IMR-90 (cell line): Measurements from ENCODE around the gene C1R. TPM values are rescaled to one million over a fixed set of nuclear protein-coding genes. Genes with fewer than 3 reads are reported as not detected.

ENCODE experiments used
- ATAC-seq: fragments of 200-7000 bp; cut with Tn5 transposase; 2 replicates; pipeline ENCODE4 v1.9.1; 2020; ENCODE audit warnings: low read depth, mild to moderate bottlenecking, moderate library complexity
- BruUV-seq: library from RNA; stranded (reverse); fragments of 400-500 nt; replicated peaks from 2 replicates; lab custom pipeline; 2021; lab: Mats Ljungman, UMichigan
- CTCF ChIA-PET: fragments of 300-600 bp; formaldehyde crosslinking; extraction: SDS; loops from one replicate; lab custom pipeline; 2021; ENCODE audit warnings: antibody characterized with exemption; lab: Yijun Ruan, JAX
- POLR2A ChIA-PET: fragments of 300-600 bp; sonication (Branson Sonifier 250); formaldehyde crosslinking; loops from one replicate; lab custom pipeline; 2022; ENCODE audit warnings: antibody characterized with exemption; ENCODE audit not compliant: unreplicated experiment; lab: Charles Lee
- DNase-seq: peaks from one replicate; pipeline ENCODE4 v3.0.0; 2013
- H2AFZ ChIP-seq: replicated peaks from 2 replicates; pipeline ENCODE3; 2013; ENCODE audit warnings: low read length, mild to moderate bottlenecking; ENCODE audit not compliant: poor library complexity
- H2AK5ac ChIP-seq: 2 replicates; pipeline ENCODE4 v1.6.1; 2013; ENCODE audit warnings: low read depth, low read length, inconsistent platforms
- H2AK9ac ChIP-seq: replicated peaks from 2 replicates; pipeline ENCODE3; 2013; ENCODE audit warnings: mild to moderate bottlenecking, low read depth, low read length, moderate library complexity; ENCODE audit not compliant: poor library complexity
- H2BK120ac ChIP-seq: 2 replicates; pipeline ENCODE4 v1.6.1; 2013; ENCODE audit warnings: low read depth, low read length, inconsistent platforms
- H2BK15ac ChIP-seq: 3 replicates; pipeline ENCODE4 v1.6.1; 2013; ENCODE audit warnings: low read depth, low read length, inconsistent platforms
- H2BK20ac ChIP-seq: 2 replicates; pipeline ENCODE4 v1.6.1; 2013; ENCODE audit warnings: low read depth, mild to moderate bottlenecking, inconsistent platforms, low read length, moderate library complexity
- H2BK5ac ChIP-seq: 2 replicates; pipeline ENCODE4 v1.6.1; 2013; ENCODE audit warnings: mild to moderate bottlenecking, low read depth, low read length, inconsistent platforms; ENCODE audit not compliant: poor library complexity, severe bottlenecking
- H3K14ac ChIP-seq: replicated peaks from 2 replicates; pipeline ENCODE4 v1.6.1; 2013; ENCODE audit warnings: low read depth, low read length, inconsistent platforms
- H3K18ac ChIP-seq: 2 replicates; pipeline ENCODE4 v1.6.1; 2013; ENCODE audit warnings: low read depth, low read length, control low read depth
- H3K23ac ChIP-seq: 2 replicates; pipeline ENCODE4 v1.6.1; 2013; ENCODE audit warnings: low read depth, low read length, inconsistent platforms
- H3K27ac ChIP-seq: 2 replicates; pipeline ENCODE4 v1.5.1; 2013; ENCODE audit warnings: mild to moderate bottlenecking, control low read depth, low read length; ENCODE audit not compliant: insufficient read depth
- H3K27me3 ChIP-seq: 2 replicates; pipeline ENCODE4 v1.6.1; 2013; ENCODE audit warnings: low read length; ENCODE audit not compliant: control insufficient read depth, insufficient read depth
- H3K36me3 ChIP-seq: 2 replicates; pipeline ENCODE4 v1.6.1; 2013; ENCODE audit warnings: low read length, mixed read lengths; ENCODE audit not compliant: control insufficient read depth, insufficient read depth
- H3K4ac ChIP-seq: 2 replicates; pipeline ENCODE4 v1.6.1; 2013; ENCODE audit warnings: low read depth, low read length, inconsistent platforms
- H3K4me1 ChIP-seq: 2 replicates; pipeline ENCODE4 v1.6.1; 2013; ENCODE audit warnings: low read length, mixed read lengths; ENCODE audit not compliant: control insufficient read depth, insufficient read depth
- H3K4me2 ChIP-seq: 2 replicates; pipeline ENCODE4 v1.6.1; 2013; ENCODE audit warnings: low read depth, mild to moderate bottlenecking, control low read depth, low read length, moderate library complexity
- H3K4me3 ChIP-seq: 2 replicates; pipeline ENCODE4 v1.5.1; 2013; ENCODE audit warnings: low read depth, mild to moderate bottlenecking, control low read depth, low read length, moderate library complexity; ENCODE audit not compliant: insufficient read depth
- H3K56ac ChIP-seq: 2 replicates; pipeline ENCODE4 v1.6.1; 2013; ENCODE audit warnings: low read length, inconsistent platforms; ENCODE audit not compliant: insufficient read depth; ENCODE audit errors: extremely low read depth
- H3K79me1 ChIP-seq, 2 experiments: 2 replicates each; pipeline ENCODE4 v1.6.1; 2013; ENCODE audit warnings: low read length in 2 of 2, inconsistent platforms in 1 of 2, low read depth in 1 of 2
- H3K9ac ChIP-seq: 2 replicates; pipeline ENCODE4 v1.6.1; 2013; ENCODE audit warnings: low read depth, low read length, control low read depth
- H3K9me1 ChIP-seq: 2 replicates; pipeline ENCODE4 v1.6.1; 2013; ENCODE audit warnings: low read length, inconsistent platforms; ENCODE audit not compliant: insufficient read depth
- H3K9me3 ChIP-seq: 2 replicates; pipeline ENCODE4 v1.6.1; 2013; ENCODE audit warnings: low read length; ENCODE audit not compliant: control insufficient read depth, insufficient read depth
- H4K20me1 ChIP-seq: 2 replicates; pipeline ENCODE4 v1.6.1; 2013; ENCODE audit warnings: low read length, inconsistent platforms; ENCODE audit not compliant: insufficient read depth
- H4K5ac ChIP-seq: 2 replicates; pipeline ENCODE4 v1.6.1; 2013; ENCODE audit warnings: mild to moderate bottlenecking, low read depth, low read length, control low read depth
- H4K8ac ChIP-seq, 2 experiments: 2 replicates each; pipeline ENCODE4 v1.6.1; 2013; ENCODE audit warnings: low read depth in 2 of 2, low read length in 2 of 2, control low read depth in 1 of 2, inconsistent platforms in 1 of 2
- H4K91ac ChIP-seq: 2 replicates; pipeline ENCODE4 v1.6.1; 2013; ENCODE audit warnings: low read depth, low read length, inconsistent platforms; ENCODE audit not compliant: insufficient read depth
- BHLHE40 ChIP-seq: fragments of 150-350 bp; IDR thresholded peaks from 2 replicates; pipeline ENCODE4 v1.6.1; 2016; ENCODE audit warnings: mild to moderate bottlenecking, low read depth, low read length
- CEBPB ChIP-seq: IDR thresholded peaks from 2 replicates; pipeline ENCODE4 v1.6.1; 2012; ENCODE audit warnings: low read depth, low read length, improper control_type of control experiment
- CHD1 ChIP-seq: IDR thresholded peaks from 2 replicates; pipeline ENCODE4 v1.6.1; 2012; ENCODE audit warnings: low read depth, low read length, improper control_type of control experiment
- FOS ChIP-seq: fragments of 150-350 bp; IDR thresholded peaks from 2 replicates; pipeline ENCODE4 v1.6.1; 2016; ENCODE audit warnings: low read depth, low read length
- MAFK ChIP-seq: IDR thresholded peaks from 2 replicates; pipeline ENCODE4 v1.6.1; 2012; ENCODE audit warnings: low read depth, low read length, improper control_type of control experiment
- MAZ ChIP-seq: IDR thresholded peaks from 2 replicates; pipeline ENCODE4 v1.6.1; 2012; ENCODE audit warnings: low read depth, mild to moderate bottlenecking, low read length, improper control_type of control experiment, moderate library complexity, borderline replicate concordance
- MXI1 ChIP-seq: IDR thresholded peaks from 2 replicates; pipeline ENCODE4 v1.6.1; 2012; ENCODE audit warnings: low read depth, mild to moderate bottlenecking, low read length, moderate library complexity, borderline replicate concordance
- NFE2L2 ChIP-seq: fragments of 150-350 bp; IDR thresholded peaks from 2 replicates; pipeline ENCODE4 v1.6.1; 2016; ENCODE audit warnings: low read depth, mild to moderate bottlenecking, low read length
- POLR2A ChIP-seq: IDR thresholded peaks from 2 replicates; pipeline ENCODE4 v1.6.1; 2012; ENCODE audit warnings: mild to moderate bottlenecking, low read depth, low read length
- RAD21 ChIP-seq: IDR thresholded peaks from 2 replicates; pipeline ENCODE4 v1.6.1; 2012; ENCODE audit warnings: low read length, improper control_type of control experiment
- RCOR1 ChIP-seq: IDR thresholded peaks from 2 replicates; pipeline ENCODE4 v1.6.1; 2012; ENCODE audit warnings: mild to moderate bottlenecking, low read length, improper control_type of control experiment; ENCODE audit not compliant: insufficient replicate concordance
- RFX5 ChIP-seq: IDR thresholded peaks from 2 replicates; pipeline ENCODE4 v1.8.0; 2012; ENCODE audit warnings: low read depth, mild to moderate bottlenecking, low read length, moderate library complexity
- SMC3 ChIP-seq: fragments of 150-350 bp; IDR thresholded peaks from 2 replicates; pipeline ENCODE4 v1.6.1; 2016; ENCODE audit warnings: low read depth, mild to moderate bottlenecking, antibody characterized with exemption, low read length, moderate library complexity
- WGBS, 2 experiments: methylation state at CpG; one replicate each; pipeline versions ENCODE4 v1.1.5 to v1.1.7; 2013; ENCODE audit warnings: missing lambda C conversion rate in 2 of 2; ENCODE audit not compliant: insufficient read length in 1 of 2; ENCODE audit errors: extremely low coverage in 2 of 2; 5-methylcytosine and 5-hydroxymethylcytosine counted together
- dilution Hi-C: fragments of 300-500 bp; cut with HindIII; formaldehyde crosslinking; loops from one replicate; pipeline ENCODE4 v1.14.3; 2018; ENCODE audit warnings: low sequenced_read_pairs; ENCODE audit not compliant: unreplicated experiment
- in situ Hi-C: fragments of 300-500 bp; cut with MboI; formaldehyde crosslinking; loops from 3 replicates; pipeline ENCODE4 v1.14.3; 2019; ENCODE audit warnings: low sequenced_read_pairs, inconsistent platforms, mixed read lengths
- intact Hi-C: fragments of 100-400 bp; cut with micrococcal nuclease; formaldehyde crosslinking; loops from 2 replicates; pipeline ENCODE4 v1.10.0; 2022
- polyA plus RNA-seq, 3 experiments: library from polyadenylated mRNA; depleted of rRNA; stranded (reverse); fragments of >200 nt; gene quantifications; 2 replicates each; pipeline ENCODE4 v1.2.3, GENCODE V29; 2012; ENCODE audit warnings: low replicate concordance in 1 of 3
- total RNA-seq: library from RNA; depleted of rRNA; stranded (reverse); fragments of >200 nt; gene quantifications from 2 replicates; pipeline ENCODE4 v1.2.3, GENCODE V29; 2012
- TF ChIP-seq, protein P1 (sequence below): conservative IDR thresholded peaks from 2 replicates; pipeline ENCODE4 v1.5.1; 2012; ENCODE audit warnings: mild to moderate bottlenecking, low read depth, low read length, improper control_type of control experiment
- TF ChIP-seq, protein P2 (sequence below): fragments of 150-350 bp; IDR thresholded peaks from 2 replicates; pipeline ENCODE4 v1.6.1; 2016; ENCODE audit warnings: low read depth, mild to moderate bottlenecking, low read length, moderate library complexity, borderline replicate concordance
- TF ChIP-seq, protein P3 (sequence below): fragments of 150-350 bp; IDR thresholded peaks from 2 replicates; pipeline ENCODE4 v1.6.1; 2017; ENCODE audit warnings: mild to moderate bottlenecking, antibody characterized with exemption, low read length, low read depth

C1R gene
- total and polyA plus RNA-seq, 2 of the 4 experiments (the other 2 are of a cell fraction) = 38.4 to 165 TPM

GRCh38 chr12:7112041-7112440, 19.8 kb upstream of the C1R start:
- Histone ChIP-seq H3K27ac (no peak overlapping the region), H4K5ac (no peak overlapping the region), H3K4me3 (no peak overlapping the region), H3K9me3 (no peaks in the 10 kb centered on the region), H4K20me1 (no peaks in the 10 kb centered on the region), H3K23ac (no peak overlapping the region), H3K36me3 (peaks cover 24% of the 10 kb centered on the region), H3K18ac (no peak overlapping the region), H2AK5ac (no peak overlapping the region), H3K27me3 (no peaks in the 10 kb centered on the region), H4K8ac (no peak overlapping the region), H3K4me2 (no peak overlapping the region), H3K4ac (no peak overlapping the region), H4K91ac (no peak overlapping the region), H2BK5ac (no peak overlapping the region), H3K79me1 (peaks cover 19 to 43% of the 10 kb centered on the region in 2 experiments; a peak in 3 of 4 replicates), H2BK15ac (no peak overlapping the region), H3K56ac (no peak overlapping the region), H2AFZ (no peak overlapping the region), H2AK9ac (no peak overlapping the region), H3K14ac (no peak overlapping the region), H2BK120ac (no peak overlapping the region), H3K9ac (0 out of 2 replicates have a peak overlapping the region, but pooled peaks have one; percentile 6), H3K4me1 (peaks cover 5% of the 10 kb centered on the region; the same call in 1 of the 2 replicates), H3K9me1 (no peaks in the 10 kb centered on the region), H2BK20ac (no peak overlapping the region)
- DNase-seq = no peak
- no TSS peak for BruUV-seq
- in situ Hi-C loops = loop anchor here (5.0 to 10.0 kb wide), 2 partner anchors 50 to 167 kb away; partner anchors contain the start of genes C12orf57, C1S and RNU7-1
- WGBS, 2 experiments = no CpG with 5 or more reads among the region's 4 CpGs
- ChIA-PET CTCF (interaction anchor here (1.8 to 2.0 kb wide), 3 partner anchors 52 to 187 kb away, joined by 4 to 8 read pairs (median 5); partner anchors contain the start of gene C1S), POLR2A (no interaction called here)
- no peak for ATAC-seq
- dilution Hi-C loops = no loop called here
- intact Hi-C loops = loop anchor here (5.0 kb wide), 1 partner anchor 240 kb away; the partner anchor contains the start of gene SPSB2
- TF ChIP-seq, protein P1, sequence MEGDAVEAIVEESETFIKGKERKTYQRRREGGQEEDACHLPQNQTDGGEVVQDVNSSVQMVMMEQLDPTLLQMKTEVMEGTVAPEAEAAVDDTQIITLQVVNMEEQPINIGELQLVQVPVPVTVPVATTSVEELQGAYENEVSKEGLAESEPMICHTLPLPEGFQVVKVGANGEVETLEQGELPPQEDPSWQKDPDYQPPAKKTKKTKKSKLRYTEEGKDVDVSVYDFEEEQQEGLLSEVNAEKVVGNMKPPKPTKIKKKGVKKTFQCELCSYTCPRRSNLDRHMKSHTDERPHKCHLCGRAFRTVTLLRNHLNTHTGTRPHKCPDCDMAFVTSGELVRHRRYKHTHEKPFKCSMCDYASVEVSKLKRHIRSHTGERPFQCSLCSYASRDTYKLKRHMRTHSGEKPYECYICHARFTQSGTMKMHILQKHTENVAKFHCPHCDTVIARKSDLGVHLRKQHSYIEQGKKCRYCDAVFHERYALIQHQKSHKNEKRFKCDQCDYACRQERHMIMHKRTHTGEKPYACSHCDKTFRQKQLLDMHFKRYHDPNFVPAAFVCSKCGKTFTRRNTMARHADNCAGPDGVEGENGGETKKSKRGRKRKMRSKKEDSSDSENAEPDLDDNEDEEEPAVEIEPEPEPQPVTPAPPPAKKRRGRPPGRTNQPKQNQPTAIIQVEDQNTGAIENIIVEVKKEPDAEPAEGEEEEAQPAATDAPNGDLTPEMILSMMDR = no peak
- TF ChIP-seq CHD1 (no peak), NFE2L2 (no peak), RFX5 (no peak), RCOR1 (no peak), MAFK (no peak), FOS (no peak), MAZ (no peak), MXI1 (no peak), BHLHE40 (no peak), RAD21 (no peak), SMC3 (no peak), POLR2A (no peak), CEBPB (no peak)
- TF ChIP-seq, protein P2, sequence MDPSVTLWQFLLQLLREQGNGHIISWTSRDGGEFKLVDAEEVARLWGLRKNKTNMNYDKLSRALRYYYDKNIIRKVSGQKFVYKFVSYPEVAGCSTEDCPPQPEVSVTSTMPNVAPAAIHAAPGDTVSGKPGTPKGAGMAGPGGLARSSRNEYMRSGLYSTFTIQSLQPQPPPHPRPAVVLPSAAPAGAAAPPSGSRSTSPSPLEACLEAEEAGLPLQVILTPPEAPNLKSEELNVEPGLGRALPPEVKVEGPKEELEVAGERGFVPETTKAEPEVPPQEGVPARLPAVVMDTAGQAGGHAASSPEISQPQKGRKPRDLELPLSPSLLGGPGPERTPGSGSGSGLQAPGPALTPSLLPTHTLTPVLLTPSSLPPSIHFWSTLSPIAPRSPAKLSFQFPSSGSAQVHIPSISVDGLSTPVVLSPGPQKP = no peak
- TF ChIP-seq, protein P3, sequence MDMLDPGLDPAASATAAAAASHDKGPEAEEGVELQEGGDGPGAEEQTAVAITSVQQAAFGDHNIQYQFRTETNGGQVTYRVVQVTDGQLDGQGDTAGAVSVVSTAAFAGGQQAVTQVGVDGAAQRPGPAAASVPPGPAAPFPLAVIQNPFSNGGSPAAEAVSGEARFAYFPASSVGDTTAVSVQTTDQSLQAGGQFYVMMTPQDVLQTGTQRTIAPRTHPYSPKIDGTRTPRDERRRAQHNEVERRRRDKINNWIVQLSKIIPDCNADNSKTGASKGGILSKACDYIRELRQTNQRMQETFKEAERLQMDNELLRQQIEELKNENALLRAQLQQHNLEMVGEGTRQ = no peak
